ENCODE measurements around the gene EVA1A. TPM values are rescaled to one million over a fixed set of nuclear protein-coding genes. Genes with fewer than 3 reads are reported as not detected.

EVA1A gene
- total and polyA plus RNA-seq, 2 experiments from 2014 or later: 126 to 145 TPM

- TF ChIP-seq EZH2 (IDR thresholded peaks at IDR 0.05; ENCODE audit: insufficient read depth, poor library complexity, severe bottlenecking) (no peak), EZH2phosphoT487 (IDR thresholded peaks at IDR 0.05; ENCODE audit: insufficient read depth, low read depth) (no peak)
- H3K9me3 ChIP-seq (ENCODE audit: low read depth): no peaks in the 10 kb centered on the region
- H3K79me2 ChIP-seq (ENCODE audit: insufficient read depth): peaks cover 98% of the 10 kb centered on the region
- no peak for DNase-seq
- H3K27ac ChIP-seq: no peak overlapping the region
- peaks cover 86% of the 10 kb centered on the region for H3K36me3 ChIP-seq (ENCODE audit: low read depth)
- H3K4me1 ChIP-seq (ENCODE audit: insufficient read depth): 0 out of 2 replicates have a peak, but pooled peaks cover 7% of the 10 kb centered on the region
- H2AFZ ChIP-seq: no peak overlapping the region
- no peak overlapping the region for H3K9ac ChIP-seq
- WGBS, 2 experiments (ENCODE audit: low coverage in 1 of 2, low lambda C conversion rate in 2 of 2, missing lambda C conversion rate in 2 of 2): 91 to 94% methylated on average over 4 of the region's 4 CpGs
- H3F3A ChIP-seq (ENCODE audit: insufficient read depth): peaks cover 16% of the 10 kb centered on the region; the same call in 1 of the 2 replicates
- no peak overlapping the region for H3K4me3 ChIP-seq
- no peaks in the 10 kb centered on the region; the same call in 1 of the 2 replicates for H4K20me1 ChIP-seq (ENCODE audit: insufficient read depth)
- no peaks in the 10 kb centered on the region for H3K27me3 ChIP-seq (replicated peaks; ENCODE audit: insufficient read depth)
- H3K9me2 ChIP-seq (ENCODE audit: insufficient read depth): no peaks in the 10 kb centered on the region
- in situ Hi-C loops (cut with MboI): no loop called here
- H3K4me2 ChIP-seq (ENCODE audit: unreplicated experiment): no peak overlapping the region
These were observed 47.0 kb downstream of the EVA1A start for GRCh38 chr2:75513616-75514170.

- DNase-seq: no peak
- H3F3A ChIP-seq (ENCODE audit: insufficient read depth): peaks cover 11% of the 10 kb centered on the region; the same call in 1 of the 2 replicates
- peaks cover 98% of the 10 kb centered on the region for H3K79me2 ChIP-seq (ENCODE audit: insufficient read depth)
- no peak overlapping the region for H3K4me3 ChIP-seq
- no peaks in the 10 kb centered on the region for H3K9me3 ChIP-seq (ENCODE audit: low read depth)
- no peaks in the 10 kb centered on the region for H3K27me3 ChIP-seq (replicated peaks; ENCODE audit: insufficient read depth)
- no peak overlapping the region for H3K27ac ChIP-seq
- H3K9me2 ChIP-seq (ENCODE audit: insufficient read depth): no peaks in the 10 kb centered on the region
- peaks cover 81% of the 10 kb centered on the region for H3K36me3 ChIP-seq (ENCODE audit: low read depth)
- TF ChIP-seq EZH2 (IDR thresholded peaks at IDR 0.05; ENCODE audit: insufficient read depth, poor library complexity, severe bottlenecking): no peak
- no peak for TF ChIP-seq EZH2phosphoT487 (IDR thresholded peaks at IDR 0.05; ENCODE audit: insufficient read depth, low read depth)
- no peak overlapping the region for H2AFZ ChIP-seq
- in situ Hi-C loops (cut with MboI): no loop called here
- no peak overlapping the region for H3K4me2 ChIP-seq (ENCODE audit: unreplicated experiment)
- H3K9ac ChIP-seq: no peak overlapping the region
- no peaks in the 10 kb centered on the region; the same call in 1 of the 2 replicates for H4K20me1 ChIP-seq (ENCODE audit: insufficient read depth)
- H3K4me1 ChIP-seq (ENCODE audit: insufficient read depth): 0 out of 2 replicates have a peak, but pooled peaks cover 5% of the 10 kb centered on the region
These were observed 48.1 kb downstream of the EVA1A start for GRCh38 chr2:75512455-75513212.

- Histone ChIP-seq H3K4me2 (ENCODE audit: unreplicated experiment) (no peak overlapping the region), H3K79me2 (ENCODE audit: insufficient read depth) (peaks cover 95% of the 10 kb centered on the region), H2AFZ (no peak overlapping the region), H4K20me1 (ENCODE audit: insufficient read depth) (peaks cover 5% of the 10 kb centered on the region), H3K27ac (no peak overlapping the region), H3F3A (ENCODE audit: insufficient read depth) (peaks cover 43% of the 10 kb centered on the region), H3K36me3 (ENCODE audit: low read depth) (peaks cover 48% of the 10 kb centered on the region), H3K9me3 (ENCODE audit: low read depth) (no peaks in the 10 kb centered on the region), H3K27me3 (replicated peaks; ENCODE audit: insufficient read depth) (no peaks in the 10 kb centered on the region), H3K9me2 (ENCODE audit: insufficient read depth) (no peaks in the 10 kb centered on the region), H3K9ac (no peak overlapping the region), H3K4me3 (no peak overlapping the region), H3K4me1 (ENCODE audit: insufficient read depth) (peaks cover 33% of the 10 kb centered on the region)
- TF ChIP-seq EZH2phosphoT487 (IDR thresholded peaks at IDR 0.05; ENCODE audit: insufficient read depth, low read depth): no peak
- no peak for TF ChIP-seq EZH2 (IDR thresholded peaks at IDR 0.05; ENCODE audit: insufficient read depth, poor library complexity, severe bottlenecking)
- no peak for DNase-seq
- in situ Hi-C loops (cut with MboI): no loop called here
- WGBS, 2 experiments (ENCODE audit: low coverage in 1 of 2, low lambda C conversion rate in 2 of 2, missing lambda C conversion rate in 2 of 2): 52 to 71% methylated on average over 1 of the region's 1 CpG
These were observed 54.5 kb downstream of the EVA1A start for GRCh38 chr2:75506101-75506697.

DNA sequence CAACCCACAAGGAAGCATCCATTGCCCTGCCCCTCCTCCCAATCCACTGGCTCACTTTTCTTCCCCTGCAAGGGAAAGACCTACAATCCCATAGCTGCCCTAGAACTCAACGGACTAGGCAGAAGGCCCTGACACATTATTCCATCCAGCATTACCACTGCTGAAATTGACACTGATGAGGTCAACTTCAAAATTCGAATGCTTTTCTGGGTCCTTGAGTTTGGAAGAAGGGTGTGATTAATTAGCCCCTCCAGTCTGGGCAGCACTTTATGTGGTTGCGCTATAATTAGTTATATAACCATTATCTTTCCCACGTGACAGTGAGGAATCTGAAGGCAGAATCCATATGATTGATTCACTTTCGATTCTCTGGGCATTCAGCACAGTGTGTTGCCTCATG, 55.7 kb downstream of the EVA1A start:
- Histone ChIP-seq H3K9me3 (ENCODE audit: low read depth) (no peaks in the 10 kb centered on the region), H4K20me1 (ENCODE audit: insufficient read depth) (peaks cover 5% of the 10 kb centered on the region; the same call in 1 of the 2 replicates), H3K27me3 (replicated peaks; ENCODE audit: insufficient read depth) (no peaks in the 10 kb centered on the region), H3K79me2 (ENCODE audit: insufficient read depth) (peaks cover 95% of the 10 kb centered on the region), H3F3A (ENCODE audit: insufficient read depth) (peaks cover 48% of the 10 kb centered on the region), H3K4me2 (ENCODE audit: unreplicated experiment) (no peak overlapping the region), H2AFZ (no peak overlapping the region), H3K4me1 (ENCODE audit: insufficient read depth) (peaks cover 43% of the 10 kb centered on the region), H3K27ac (no peak overlapping the region), H3K9me2 (ENCODE audit: insufficient read depth) (no peaks in the 10 kb centered on the region), H3K36me3 (ENCODE audit: low read depth) (peaks cover 45% of the 10 kb centered on the region; the same call in 1 of the 2 replicates), H3K4me3 (no peak overlapping the region), H3K9ac (no peak overlapping the region)
- TF ChIP-seq EZH2phosphoT487 (IDR thresholded peaks at IDR 0.05; ENCODE audit: insufficient read depth, low read depth): no peak
- no peak for TF ChIP-seq EZH2 (IDR thresholded peaks at IDR 0.05; ENCODE audit: insufficient read depth, poor library complexity, severe bottlenecking)
- DNase-seq: no peak
- in situ Hi-C loops (cut with MboI): no loop called here
- WGBS, 2 experiments (ENCODE audit: low coverage in 1 of 2, low lambda C conversion rate in 2 of 2, missing lambda C conversion rate in 2 of 2): 86 to 88% methylated on average over 5 of the region's 5 CpGs

Data from GM23248 (cell line).